ENCODE results near the gene SEMA6C.

- TF ChIP-seq, protein P1, sequence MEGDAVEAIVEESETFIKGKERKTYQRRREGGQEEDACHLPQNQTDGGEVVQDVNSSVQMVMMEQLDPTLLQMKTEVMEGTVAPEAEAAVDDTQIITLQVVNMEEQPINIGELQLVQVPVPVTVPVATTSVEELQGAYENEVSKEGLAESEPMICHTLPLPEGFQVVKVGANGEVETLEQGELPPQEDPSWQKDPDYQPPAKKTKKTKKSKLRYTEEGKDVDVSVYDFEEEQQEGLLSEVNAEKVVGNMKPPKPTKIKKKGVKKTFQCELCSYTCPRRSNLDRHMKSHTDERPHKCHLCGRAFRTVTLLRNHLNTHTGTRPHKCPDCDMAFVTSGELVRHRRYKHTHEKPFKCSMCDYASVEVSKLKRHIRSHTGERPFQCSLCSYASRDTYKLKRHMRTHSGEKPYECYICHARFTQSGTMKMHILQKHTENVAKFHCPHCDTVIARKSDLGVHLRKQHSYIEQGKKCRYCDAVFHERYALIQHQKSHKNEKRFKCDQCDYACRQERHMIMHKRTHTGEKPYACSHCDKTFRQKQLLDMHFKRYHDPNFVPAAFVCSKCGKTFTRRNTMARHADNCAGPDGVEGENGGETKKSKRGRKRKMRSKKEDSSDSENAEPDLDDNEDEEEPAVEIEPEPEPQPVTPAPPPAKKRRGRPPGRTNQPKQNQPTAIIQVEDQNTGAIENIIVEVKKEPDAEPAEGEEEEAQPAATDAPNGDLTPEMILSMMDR (conservative IDR thresholded peaks at IDR 0.05; ENCODE audit: low read depth, low read length), result no peak
- TF ChIP-seq EZH2 (IDR thresholded peaks at IDR 0.05; ENCODE audit: low read length, unreplicated experiment), result no peak
Measured at GRCh38 chr1:151164732-151165280, 18.4 kb upstream of the SEMA6C start.

Data from PC-3 (cell line).